Globus pallidus (tissue), 1 donor: ENCODE results near the gene ZNF618.
"Not testable (repeated sequence)": the region's sequence is repeated elsewhere in the genome, so short reads cannot be mapped to it uniquely, and the experiment has no call there.

Experiments used
- DNase-seq: peaks from one replicate; pipeline ENCODE4 v3.0.0-alpha.2; 2015; ENCODE audit warnings: low spot score

ZNF618 gene

GRCh38 chr9:114038724-114039313 lies 162.7 kb downstream of the ZNF618 start:
- no peak for DNase-seq

- no peak for DNase-seq
These were observed 163.4 kb downstream of the ZNF618 start for GRCh38 chr9:114039484-114039883.

- not testable (repeated sequence) for DNase-seq
These were observed 167.6 kb downstream of the ZNF618 start for GRCh38 chr9:114043660-114044059.

- no peak for DNase-seq
These were observed 170.2 kb downstream of the ZNF618 start for GRCh38 chr9:114046237-114046755.

- DNase-seq, result no peak
These were observed 170.8 kb downstream of the ZNF618 start for GRCh38 chr9:114046875-114047274.

GRCh38 chr9:114047717-114048116 lies 171.6 kb downstream of the ZNF618 start:
- no peak for DNase-seq

- no peak for DNase-seq
These were observed 172.7 kb downstream of the ZNF618 start for GRCh38 chr9:114048533-114049415.

GRCh38 chr9:114049441-114050225 lies 173.5 kb downstream of the ZNF618 start:
- no peak for DNase-seq

- no peak for DNase-seq
These were observed 174.1 kb downstream of the ZNF618 start for GRCh38 chr9:114050226-114050568.

- DNase-seq, result no peak
These were observed 174.5 kb downstream of the ZNF618 start for GRCh38 chr9:114050646-114051045.

GRCh38 chr9:114051281-114051680 lies 175.2 kb downstream of the ZNF618 start:
- DNase-seq, result no peak

- DNase-seq, result no peak
These were observed 175.6 kb downstream of the ZNF618 start for GRCh38 chr9:114051706-114052105.

- DNase-seq, result no peak
These were observed 177.3 kb downstream of the ZNF618 start for GRCh38 chr9:114053246-114054005.

- DNase-seq, result no peak
These were observed 178.1 kb downstream of the ZNF618 start for GRCh38 chr9:114054191-114054690.

- no peak for DNase-seq
These were observed 179.0 kb downstream of the ZNF618 start for GRCh38 chr9:114055061-114055460.

- no peak for DNase-seq
These were observed 179.8 kb downstream of the ZNF618 start for GRCh38 chr9:114055894-114056293.

- DNase-seq, result no peak
These were observed 180.4 kb downstream of the ZNF618 start for GRCh38 chr9:114056527-114056926.

- DNase-seq, result no peak
These were observed 181.2 kb downstream of the ZNF618 start for GRCh38 chr9:114057161-114057885.

GRCh38 chr9:114058688-114059046 lies 182.6 kb downstream of the ZNF618 start:
- DNase-seq, result no peak

- no peak for DNase-seq
These were observed 183.1 kb downstream of the ZNF618 start for GRCh38 chr9:114059047-114059803.
